ENCODE measurements around the gene HOGA1. TPM values are rescaled to one million over a fixed set of nuclear protein-coding genes. Genes with fewer than 3 reads are reported as not detected.

Gene HOGA1
- total and polyA plus RNA-seq, 2 of the 13 experiments (the other 11 are each of a cell fraction or from before 2014, with no cell fraction given) = 7.6 to 19.5 TPM

DNA sequence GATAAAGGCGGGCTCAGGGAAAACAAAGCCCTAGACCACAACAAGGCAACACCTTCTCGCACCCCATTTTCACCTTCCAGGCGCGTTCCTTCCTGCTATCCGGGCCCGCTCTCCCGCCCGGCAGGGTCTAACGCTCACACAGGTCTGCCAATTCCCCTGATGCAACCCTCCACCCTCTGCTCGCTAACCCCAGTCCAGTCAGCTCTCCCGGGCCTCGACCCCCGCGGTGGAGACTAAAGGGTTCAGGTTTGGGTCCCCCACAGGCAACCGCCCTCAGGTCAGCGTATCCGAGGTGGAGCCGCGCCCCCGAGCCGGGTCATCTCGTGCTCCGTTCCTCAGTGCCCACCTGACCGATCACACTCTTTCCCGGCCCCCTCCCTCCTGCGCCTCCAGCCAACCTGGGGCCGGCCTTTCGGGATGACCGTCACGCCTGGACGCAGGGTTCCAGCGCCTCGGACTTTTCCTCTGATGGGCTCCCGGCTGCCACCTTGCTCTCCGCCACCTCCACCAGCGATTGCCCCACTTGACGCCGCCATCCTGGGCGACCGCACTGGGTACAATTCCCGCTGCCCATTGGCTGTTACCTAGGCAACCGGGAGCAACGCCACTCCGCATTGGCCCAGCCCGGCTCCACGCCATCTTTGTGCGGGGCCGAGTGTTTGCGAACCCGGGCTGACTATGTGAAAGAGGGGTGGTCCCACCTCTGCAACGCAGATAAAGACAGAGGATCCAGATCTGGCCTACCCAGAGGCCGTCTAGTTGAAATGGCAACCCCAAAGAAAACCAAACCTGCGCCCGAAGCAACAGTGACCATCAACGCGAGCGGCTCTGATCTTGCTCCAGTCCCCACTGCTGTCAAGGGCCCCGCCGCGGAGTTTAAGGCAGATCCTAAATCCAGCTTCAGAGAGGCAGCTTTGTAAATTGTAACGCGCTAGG lies 49.0 kb downstream of the HOGA1 start, which contains the start of gene MORN4 (continued):
- TF ChIP-seq ZNF430 (CRISPR knock-in tag; IDR thresholded peaks at IDR 0.05) (no peak), CREM (IDR thresholded peaks at IDR 0.05) (peak; percentile 55; the same call in 1 of the 2 replicates), CREM (CRISPR knock-in tag; IDR thresholded peaks at IDR 0.05) (no peak), ZNF614 (CRISPR knock-in tag; IDR thresholded peaks at IDR 0.05; ENCODE audit: borderline replicate concordance) (peak; percentile 26; the same call in 1 of the 2 replicates), ATF6 (CRISPR knock-in tag; conservative IDR thresholded peaks at IDR 0.05) (no peak), KDM3A (CRISPR knock-in tag; IDR thresholded peaks at IDR 0.05; ENCODE audit: low read depth) (no peak), IKZF5 (CRISPR knock-in tag; IDR thresholded peaks at IDR 0.05) (peak; percentile 5; the same call in 1 of the 2 replicates), RARG (CRISPR knock-in tag; IDR thresholded peaks at IDR 0.05; ENCODE audit: low read depth) (no peak), ZNF333 (CRISPR knock-in tag; IDR thresholded peaks at IDR 0.05; ENCODE audit: borderline replicate concordance) (no peak), ZNF720 (CRISPR knock-in tag; IDR thresholded peaks at IDR 0.05) (no peak), MBNL3 (CRISPR knock-in tag; conservative IDR thresholded peaks at IDR 0.05) (no peak), ZBTB21 (CRISPR knock-in tag; IDR thresholded peaks at IDR 0.05) (no peak), JARID2 (CRISPR knock-in tag; IDR thresholded peaks at IDR 0.05; ENCODE audit: insufficient replicate concordance) (no peak), MNT (IDR thresholded peaks at IDR 0.05) (no peak), FOXO1 (CRISPR knock-in tag; IDR thresholded peaks at IDR 0.05) (no peak), ZFP36L2 (CRISPR knock-in tag; IDR thresholded peaks at IDR 0.05) (no peak), ZNF101 (CRISPR knock-in tag; IDR thresholded peaks at IDR 0.05; ENCODE audit: borderline replicate concordance, low read depth) (no peak), TCF7L2 (IDR thresholded peaks at IDR 0.05; ENCODE audit: low read depth, low read length) (no peak)
- TF ChIP-seq, protein P1, sequence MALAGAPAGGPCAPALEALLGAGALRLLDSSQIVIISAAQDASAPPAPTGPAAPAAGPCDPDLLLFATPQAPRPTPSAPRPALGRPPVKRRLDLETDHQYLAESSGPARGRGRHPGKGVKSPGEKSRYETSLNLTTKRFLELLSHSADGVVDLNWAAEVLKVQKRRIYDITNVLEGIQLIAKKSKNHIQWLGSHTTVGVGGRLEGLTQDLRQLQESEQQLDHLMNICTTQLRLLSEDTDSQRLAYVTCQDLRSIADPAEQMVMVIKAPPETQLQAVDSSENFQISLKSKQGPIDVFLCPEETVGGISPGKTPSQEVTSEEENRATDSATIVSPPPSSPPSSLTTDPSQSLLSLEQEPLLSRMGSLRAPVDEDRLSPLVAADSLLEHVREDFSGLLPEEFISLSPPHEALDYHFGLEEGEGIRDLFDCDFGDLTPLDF (CRISPR knock-in tag; IDR thresholded peaks at IDR 0.05) = 0 out of 2 replicates have a peak, but pooled peaks have one; percentile 44
- TF ChIP-seq, protein P2, sequence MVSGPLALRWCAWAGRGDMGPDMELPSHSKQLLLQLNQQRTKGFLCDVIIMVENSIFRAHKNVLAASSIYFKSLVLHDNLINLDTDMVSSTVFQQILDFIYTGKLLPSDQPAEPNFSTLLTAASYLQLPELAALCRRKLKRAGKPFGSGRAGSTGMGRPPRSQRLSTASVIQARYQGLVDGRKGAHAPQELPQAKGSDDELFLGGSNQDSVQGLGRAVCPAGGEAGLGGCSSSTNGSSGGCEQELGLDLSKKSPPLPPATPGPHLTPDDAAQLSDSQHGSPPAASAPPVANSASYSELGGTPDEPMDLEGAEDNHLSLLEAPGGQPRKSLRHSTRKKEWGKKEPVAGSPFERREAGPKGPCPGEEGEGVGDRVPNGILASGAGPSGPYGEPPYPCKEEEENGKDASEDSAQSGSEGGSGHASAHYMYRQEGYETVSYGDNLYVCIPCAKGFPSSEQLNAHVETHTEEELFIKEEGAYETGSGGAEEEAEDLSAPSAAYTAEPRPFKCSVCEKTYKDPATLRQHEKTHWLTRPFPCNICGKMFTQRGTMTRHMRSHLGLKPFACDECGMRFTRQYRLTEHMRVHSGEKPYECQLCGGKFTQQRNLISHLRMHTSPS (CRISPR knock-in tag; IDR thresholded peaks at IDR 0.05; ENCODE audit: low read depth) = no peak
- TF ChIP-seq, protein P3, sequence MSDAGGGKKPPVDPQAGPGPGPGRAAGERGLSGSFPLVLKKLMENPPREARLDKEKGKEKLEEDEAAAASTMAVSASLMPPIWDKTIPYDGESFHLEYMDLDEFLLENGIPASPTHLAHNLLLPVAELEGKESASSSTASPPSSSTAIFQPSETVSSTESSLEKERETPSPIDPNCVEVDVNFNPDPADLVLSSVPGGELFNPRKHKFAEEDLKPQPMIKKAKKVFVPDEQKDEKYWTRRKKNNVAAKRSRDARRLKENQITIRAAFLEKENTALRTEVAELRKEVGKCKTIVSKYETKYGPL (CRISPR knock-in tag; IDR thresholded peaks at IDR 0.05) = no peak

Data from HepG2 (cell line).